HTERT RPE-1 (cell line): Measurements from ENCODE around the gene AOC1.
"Not testable (repeated sequence)": the region's sequence is repeated elsewhere in the genome, so short reads cannot be mapped to it uniquely, and the experiment has no call there.

Experiments used
- in situ Hi-C: fragments of 300-500 bp; cut with MboI; formaldehyde crosslinking; loops from 4 replicates; pipeline ENCODE4 v1.14.3; 2020; ENCODE audit warnings: low sequenced_read_pairs

Gene AOC1, protein sequence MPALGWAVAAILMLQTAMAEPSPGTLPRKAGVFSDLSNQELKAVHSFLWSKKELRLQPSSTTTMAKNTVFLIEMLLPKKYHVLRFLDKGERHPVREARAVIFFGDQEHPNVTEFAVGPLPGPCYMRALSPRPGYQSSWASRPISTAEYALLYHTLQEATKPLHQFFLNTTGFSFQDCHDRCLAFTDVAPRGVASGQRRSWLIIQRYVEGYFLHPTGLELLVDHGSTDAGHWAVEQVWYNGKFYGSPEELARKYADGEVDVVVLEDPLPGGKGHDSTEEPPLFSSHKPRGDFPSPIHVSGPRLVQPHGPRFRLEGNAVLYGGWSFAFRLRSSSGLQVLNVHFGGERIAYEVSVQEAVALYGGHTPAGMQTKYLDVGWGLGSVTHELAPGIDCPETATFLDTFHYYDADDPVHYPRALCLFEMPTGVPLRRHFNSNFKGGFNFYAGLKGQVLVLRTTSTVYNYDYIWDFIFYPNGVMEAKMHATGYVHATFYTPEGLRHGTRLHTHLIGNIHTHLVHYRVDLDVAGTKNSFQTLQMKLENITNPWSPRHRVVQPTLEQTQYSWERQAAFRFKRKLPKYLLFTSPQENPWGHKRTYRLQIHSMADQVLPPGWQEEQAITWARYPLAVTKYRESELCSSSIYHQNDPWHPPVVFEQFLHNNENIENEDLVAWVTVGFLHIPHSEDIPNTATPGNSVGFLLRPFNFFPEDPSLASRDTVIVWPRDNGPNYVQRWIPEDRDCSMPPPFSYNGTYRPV

DNA sequence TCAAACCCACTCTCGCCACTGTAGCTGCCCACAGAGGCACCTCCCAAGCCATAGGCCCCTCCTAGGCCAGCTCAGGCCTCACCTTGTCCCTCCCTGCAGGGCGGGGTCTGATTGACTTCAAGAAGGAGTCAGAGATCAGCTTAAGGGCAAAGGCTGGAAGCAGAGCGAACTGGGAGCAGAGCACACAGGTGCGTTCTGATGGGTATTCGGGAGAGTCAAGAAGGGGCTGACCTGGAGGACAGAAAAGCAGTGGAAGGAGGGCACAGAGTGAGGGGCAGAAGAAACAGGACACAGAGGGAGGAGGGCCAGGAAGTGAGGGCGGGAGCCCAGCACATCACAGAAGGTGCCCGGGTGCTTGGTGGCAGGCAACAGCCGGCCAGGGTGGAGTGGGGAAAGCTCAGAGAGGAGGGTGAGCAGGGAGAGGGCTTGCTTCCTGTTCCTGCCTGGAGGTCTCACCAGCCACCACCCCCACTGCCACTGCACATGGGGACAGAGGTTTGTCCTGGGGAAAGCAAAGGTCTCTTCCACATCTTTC, at the start of gene AOC1:
AOC1 (plus strand) TSS at position 147 of the 535 bp plus-strand sequence. CDS start 3,954 bp downstream, outside the sequence.
- in situ Hi-C loops = no loop called here

DNA sequence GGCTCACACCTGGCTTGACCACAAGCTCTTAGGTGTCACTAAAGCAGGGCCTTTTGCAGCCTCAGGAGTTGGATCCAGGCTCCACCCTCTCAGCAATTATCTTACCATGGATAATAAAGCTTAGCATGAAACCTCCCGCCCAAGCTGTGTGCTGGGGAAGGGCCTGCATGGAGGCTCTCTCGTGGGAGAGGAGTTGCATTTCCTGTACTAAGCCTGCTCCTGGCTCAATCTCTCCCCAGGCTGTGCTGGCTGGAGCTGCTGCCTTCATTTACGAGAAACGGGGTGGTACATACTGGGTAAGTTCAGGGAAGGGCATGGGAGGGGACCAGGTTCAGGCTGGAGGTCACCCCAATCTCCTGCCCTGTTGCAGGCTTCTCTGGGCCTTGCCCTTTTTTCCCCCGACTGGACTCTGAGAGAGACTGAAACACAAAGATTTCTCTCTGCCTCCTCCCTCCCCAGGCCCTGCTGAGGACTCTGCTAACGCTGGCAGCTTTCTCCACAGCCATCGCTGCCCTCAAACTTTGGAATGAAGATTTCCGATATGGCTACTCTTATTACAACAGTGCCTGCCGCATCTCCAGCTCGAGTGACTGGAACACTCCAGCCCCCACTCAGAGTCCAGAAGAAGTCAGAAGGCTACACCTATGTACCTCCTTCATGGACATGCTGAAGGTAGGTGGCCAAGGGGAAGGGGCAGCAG, 49.0 kb upstream of the AOC1 start:
- in situ Hi-C loops = no loop called here

DNA sequence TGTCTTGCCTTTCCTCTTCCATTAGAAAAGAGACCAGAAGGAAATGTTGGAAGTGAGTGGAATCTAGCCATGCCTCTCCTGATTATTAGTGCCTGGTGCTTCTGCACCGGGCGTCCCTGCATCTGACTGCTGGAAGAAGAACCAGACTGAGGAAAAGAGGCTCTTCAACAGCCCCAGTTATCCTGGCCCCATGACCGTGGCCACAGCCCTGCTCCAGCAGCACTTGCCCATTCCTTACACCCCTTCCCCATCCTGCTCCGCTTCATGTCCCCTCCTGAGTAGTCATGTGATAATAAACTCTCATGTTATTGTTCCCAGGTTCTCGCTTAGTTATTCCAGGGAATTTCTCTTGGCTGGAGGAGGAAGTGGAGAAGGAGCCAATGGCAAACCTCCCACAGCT, 47.5 kb upstream of the AOC1 start:
- in situ Hi-C loops = no loop called here

DNA sequence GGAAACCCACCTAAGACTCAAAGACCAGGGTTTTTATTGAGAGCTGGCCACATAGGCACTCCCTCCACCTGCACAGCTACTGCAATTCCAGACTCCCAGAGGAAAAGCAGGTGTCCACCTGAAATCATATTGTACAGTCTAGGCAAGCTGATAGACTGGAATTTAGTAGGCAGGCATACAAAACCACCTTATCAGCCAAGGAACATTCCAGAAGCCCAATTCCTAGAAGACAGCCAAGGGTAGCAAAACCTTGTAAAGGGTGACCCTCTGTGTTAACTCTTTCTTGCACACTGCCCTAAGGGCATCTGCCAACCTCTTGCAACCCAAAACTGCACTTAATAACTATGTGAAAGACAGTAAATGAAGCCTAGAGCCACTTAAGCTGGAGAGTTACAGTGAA, 46.5 kb upstream of the AOC1 start:
- in situ Hi-C loops = no loop called here

DNA sequence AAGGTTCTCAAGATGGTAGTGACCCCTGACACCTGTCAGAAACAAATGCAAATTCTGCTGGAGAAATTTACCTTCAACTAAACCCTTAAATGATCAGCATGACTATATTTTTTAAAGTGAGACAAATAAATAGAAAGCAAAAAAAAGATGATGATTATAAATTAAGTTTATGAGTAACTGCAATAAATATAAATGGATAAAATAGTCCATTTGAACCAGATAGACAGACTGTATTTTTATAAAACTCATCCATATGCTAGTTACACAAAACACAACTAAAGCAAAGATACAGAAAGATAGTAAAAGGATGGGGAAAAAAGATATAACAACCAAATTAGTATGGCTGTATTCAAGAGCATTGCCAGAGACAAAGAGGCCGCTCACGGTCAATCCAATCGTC, 45.9 kb upstream of the AOC1 start:
- in situ Hi-C loops = no loop called here

DNA sequence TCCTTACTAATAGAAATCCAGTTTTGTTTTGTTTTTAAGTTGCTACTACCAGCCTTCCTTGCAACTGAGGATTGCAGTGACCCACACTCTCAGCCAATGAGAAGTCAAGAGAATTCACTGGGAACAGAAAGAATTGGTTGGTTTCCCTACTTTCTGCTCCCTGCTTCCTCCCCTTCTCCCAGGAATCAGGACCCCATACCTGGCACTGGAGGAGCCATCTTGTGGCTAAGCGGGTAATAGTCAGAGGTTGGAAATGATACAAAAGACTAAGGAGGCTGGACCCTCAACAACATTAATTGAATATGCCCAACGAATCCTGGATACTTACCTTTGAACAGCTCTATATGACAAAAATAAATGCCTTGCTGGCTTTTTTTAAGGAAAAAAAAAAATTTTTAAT, 45.5 kb upstream of the AOC1 start:
- in situ Hi-C loops = no loop called here

DNA sequence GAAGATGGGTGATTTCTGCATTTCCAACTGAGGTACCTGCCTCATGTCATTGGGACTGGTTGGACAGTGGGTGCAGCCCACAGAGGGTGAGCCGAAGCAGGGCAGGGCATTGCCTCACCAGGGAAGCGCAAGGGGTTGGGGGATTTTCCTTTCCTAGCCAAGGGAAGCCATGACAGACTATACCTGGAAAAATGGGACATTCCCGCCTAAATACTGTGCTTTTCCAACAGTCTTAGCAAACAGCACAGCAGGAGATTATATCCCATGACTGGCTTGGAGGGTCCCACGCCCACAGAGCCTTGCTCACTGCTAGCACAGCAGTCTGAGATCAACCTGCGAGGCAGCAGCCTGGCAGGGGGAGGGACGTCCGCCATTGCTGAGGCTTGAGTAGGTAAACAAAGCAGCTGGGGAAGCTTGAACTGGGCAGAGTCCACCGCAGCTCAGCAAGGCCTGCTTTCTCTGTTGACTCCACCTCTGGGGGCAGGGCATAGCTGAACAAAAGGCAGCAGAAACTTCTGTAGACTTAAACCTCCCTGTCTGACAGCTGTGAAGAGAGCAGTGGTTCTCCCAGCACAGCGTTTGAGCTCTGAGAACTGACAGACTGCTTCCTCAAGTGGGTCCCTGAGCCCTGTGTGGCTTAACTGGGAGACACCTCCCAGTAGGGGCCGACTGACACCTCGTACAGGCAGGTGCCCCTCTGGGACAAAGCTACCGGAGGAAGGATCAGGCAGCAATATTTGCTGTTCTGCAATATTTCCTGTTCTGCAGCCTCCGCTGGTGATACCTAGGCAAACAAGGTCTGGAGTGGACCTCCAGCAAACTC, 44.5 kb upstream of the AOC1 start:
- in situ Hi-C loops = not testable (repeated sequence)

DNA sequence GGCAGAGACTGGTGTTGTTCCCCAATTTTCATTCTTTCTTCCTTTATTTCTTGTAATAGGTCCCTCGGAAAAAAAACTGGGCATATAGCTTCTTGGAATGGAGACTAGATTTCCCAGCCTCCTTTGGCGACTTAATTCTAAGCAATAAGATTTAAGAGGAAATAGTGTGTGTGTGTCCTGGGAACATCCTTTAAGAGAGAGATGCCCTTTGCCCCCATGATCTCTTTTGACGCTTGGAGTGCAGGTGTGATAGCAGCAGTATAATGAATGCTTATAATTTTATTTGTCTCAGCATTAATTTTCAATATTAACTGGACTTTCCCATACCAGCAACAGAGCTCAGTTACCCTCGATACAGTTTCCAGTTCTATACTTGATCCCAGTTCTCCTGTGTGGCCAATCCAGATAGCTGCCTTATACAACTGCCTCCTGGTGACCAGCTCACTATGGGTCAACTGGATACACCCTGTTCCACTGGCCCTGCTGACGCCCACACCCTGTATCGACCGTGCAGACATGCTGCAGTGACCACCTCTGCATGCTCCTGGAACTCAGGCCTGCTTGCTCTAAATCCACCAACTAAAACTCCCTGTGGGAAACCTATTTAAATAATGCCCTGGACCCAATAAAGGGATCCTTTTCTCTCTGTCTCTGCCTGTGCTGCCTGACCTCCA, 37.9 kb upstream of the AOC1 start:
- in situ Hi-C loops = no loop called here

DNA sequence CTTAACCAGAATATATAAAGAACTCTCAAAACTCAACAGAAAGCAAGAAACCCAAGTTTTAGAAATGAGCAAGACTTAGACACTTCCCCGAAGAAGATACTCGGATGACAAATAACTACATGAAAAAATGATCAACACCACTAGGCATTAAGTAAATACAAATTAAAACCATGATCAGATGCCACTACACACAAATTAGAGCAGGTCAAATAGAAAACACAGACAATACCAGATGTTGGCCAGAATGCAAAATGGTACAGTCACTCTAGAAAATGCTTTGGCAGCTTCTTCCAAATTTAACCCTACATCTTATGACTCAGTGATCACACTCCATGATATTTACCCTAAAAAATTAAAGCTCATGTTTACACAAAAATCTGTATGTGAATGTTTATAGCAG, 33.3 kb upstream of the AOC1 start:
- in situ Hi-C loops = no loop called here

DNA sequence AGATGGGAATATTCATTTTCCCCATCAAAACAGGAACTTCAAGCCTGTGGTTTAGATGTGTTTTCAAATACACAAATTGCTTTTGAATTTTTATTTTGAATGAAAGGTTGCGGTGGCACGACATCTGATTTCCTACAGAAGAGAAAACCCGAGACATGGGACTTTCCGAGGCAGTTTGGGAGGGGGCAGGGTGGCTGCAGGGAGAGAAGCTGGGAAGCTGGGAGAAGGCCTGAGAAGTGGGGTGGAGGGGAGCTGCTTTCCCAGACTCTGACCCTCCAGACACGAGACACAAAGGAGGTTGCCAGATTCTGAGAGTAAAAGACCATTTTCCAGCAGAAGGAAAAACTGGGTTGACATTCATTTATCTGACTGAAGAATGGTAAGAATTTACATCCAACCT, 32.2 kb upstream of the AOC1 start:
- in situ Hi-C loops = no loop called here

DNA sequence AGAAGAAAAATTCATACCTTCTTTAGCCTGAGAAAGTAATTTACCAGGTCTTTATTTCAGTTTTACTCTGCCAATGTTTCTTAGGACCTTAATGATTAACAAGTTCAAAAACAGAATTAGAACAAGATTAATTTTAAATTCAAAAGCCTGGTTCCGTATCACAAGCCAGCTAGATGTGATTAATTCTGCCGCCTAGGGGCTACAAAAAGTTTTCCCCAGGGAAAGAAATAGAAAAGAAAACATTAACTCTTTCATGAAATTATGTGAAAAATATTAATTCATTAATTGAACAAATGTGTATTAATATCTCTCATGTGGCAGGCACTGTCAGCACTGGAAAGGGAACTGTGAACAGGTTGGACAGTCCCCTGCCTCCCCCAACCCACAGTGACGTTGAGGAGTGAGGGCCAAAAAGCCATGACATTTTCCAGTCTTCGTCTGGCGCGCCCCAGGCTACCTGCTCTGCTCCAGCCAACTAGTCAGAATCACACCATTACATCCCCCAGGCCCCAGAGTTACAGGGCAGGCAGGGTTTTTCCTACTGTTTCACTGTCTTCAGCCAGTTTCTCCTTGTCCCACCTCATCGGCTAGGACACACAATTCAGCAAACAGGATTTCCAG, 31.6 kb upstream of the AOC1 start:
- in situ Hi-C loops = no loop called here

DNA sequence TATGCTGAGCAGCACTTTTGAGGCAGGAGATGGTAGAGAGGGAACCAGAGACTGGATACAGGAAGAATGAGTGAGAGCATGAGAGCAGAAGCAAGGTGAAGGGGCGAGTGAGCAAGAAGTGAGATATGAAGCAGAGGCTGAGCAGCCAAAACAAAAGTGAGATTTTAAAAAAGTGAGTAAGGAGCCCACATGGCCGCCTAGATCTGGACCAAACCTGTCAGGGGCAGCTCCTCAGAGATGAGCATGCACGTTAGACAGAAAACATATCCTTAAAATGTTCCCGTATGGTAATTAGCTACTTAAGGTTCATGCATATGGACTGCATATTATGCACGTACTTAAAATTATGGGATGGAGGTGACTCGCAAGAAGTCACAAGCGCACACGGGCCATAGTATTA, 29.3 kb upstream of the AOC1 start:
- in situ Hi-C loops = no loop called here

DNA sequence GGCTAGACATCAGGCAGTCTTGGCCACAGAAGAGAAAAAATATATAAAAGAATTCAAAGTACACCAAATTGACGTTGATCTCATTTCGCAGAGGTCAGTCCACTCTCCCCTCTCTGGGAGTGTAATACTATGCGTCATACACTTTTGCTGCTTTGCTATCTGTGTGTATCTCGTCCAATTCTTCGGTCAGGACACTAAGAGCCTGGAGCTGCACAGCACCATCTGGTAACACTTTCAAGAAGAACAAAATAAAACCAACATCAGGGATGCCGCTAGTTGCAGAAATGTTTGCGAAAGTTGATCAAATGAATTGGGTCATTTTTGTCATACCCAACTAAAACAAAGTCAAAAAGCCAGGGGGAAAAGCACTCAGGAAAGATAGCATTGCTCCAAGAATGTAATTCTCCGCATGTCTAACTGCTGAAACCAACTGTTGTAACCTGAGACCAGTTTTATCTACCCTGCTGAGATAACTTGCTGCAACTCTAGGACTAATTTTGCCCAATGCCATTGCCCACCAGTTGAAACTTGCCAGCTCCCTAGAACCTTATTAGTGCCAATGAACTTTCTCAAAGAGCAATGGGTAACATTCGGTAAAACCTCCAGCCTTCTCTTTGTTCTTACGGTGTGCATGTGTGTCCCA, 28.7 kb upstream of the AOC1 start:
- in situ Hi-C loops = no loop called here

DNA sequence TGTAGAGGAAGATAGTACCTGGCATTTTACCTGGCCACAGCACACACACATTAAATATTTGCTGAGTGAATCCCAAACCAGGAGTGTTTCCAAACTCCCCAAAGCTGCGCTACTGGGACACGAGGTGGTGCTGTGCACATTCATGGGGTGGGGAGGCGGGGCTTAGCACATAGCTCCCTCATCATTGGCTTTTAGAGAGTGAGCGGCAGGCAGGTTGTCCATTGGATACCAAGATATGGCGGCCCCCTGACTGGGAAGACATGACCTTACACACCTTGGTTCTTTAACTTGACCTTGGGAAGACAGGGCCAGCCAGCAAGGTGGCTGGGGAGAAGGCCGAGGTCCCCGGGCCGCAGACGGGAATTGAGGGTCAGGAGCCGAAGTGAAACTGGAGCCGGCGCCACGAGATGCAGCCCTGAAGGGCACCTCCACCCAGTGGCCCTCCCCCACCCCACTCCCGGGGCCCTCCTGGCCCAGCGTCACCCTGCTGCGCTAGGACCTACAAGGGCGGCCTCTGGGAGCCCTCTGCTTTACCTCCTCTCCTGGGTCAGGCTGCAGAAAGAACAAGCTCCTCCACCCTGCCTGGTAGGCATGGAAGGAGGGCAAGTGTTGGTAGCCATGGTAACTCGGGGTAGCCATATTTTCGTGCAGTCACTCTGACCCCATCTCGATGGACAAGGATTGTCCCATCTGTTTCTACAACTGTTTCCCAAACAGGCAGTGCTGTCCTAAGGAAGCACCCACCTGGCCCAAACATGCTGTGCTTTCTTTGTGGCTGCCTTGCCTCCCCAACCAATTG, 27.7 kb upstream of the AOC1 start:
- in situ Hi-C loops = no loop called here

DNA sequence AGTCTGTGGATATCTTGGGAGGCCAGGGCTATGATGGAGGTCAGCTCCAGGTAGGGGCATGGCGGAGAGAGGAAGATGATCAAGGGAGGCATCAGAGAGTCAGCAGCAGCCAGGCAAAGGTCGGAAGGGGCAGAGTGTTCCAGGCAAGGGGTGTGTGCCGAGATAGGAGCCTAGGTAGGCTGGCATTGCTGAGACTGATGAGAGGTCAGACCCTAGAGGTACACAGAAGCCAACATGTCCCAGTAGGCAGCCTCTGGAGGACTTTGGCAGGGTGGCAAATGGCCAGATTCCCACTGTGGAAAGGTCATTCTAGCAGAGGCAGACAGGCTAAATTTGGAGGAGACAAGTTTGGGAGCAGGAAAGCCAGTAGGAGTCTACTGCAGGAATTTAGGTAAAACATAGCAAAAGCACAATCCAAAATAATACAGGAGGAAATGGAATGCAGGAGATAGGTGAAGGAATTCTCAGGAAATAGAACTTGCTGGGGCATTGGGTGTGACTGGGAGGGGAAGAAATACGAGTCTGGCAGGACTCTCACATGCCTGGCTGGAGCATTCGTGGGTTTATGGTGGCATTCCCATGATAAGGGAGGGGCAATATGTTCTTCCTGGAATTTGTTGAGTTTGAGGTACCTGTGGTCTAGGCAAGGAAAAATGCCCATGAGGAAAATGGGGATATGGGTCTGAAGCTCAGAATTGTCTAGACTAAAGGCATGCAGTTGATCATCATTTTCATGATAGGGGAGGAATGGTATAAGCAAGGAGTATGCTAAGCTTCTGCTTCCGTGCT, 26.1 kb upstream of the AOC1 start:
- in situ Hi-C loops = no loop called here

DNA sequence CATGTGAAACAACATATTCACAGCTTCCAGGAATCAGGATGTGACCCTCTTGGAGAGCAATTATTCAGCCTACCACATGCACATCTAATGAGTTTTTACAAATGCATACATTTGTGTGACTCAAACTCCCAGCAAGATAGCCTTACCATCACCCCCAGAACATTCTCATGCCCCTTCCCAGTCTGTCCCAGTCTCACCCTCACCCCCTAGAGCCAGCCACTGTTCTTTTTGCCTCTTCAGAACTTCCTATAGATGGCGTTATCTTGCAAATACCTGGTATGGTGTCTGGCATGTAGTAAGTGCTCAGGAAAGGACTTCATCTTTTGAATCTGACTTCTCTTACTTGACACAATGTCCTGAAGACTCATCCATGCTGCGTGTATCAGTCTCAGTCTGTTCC, 23.9 kb upstream of the AOC1 start:
- in situ Hi-C loops = no loop called here

DNA sequence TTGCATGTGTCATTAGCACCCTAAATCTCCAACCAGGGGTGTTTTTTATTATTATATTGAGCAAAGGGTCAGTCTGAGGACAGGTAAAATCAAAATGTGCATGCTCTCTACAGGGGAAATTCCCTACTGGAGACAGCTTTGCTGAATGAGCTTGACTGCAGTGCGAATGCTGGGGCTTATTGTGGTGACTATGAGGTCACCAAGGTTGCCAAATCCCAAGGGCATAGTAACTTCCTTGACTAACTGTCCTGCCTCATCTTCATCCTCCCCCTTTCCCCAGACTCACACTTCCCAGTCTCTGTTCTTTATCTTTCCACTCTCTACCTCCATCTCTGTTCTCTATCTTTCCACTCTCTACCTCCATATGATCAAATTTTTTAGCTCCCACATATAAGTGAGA, 22.9 kb upstream of the AOC1 start:
- in situ Hi-C loops = no loop called here

DNA sequence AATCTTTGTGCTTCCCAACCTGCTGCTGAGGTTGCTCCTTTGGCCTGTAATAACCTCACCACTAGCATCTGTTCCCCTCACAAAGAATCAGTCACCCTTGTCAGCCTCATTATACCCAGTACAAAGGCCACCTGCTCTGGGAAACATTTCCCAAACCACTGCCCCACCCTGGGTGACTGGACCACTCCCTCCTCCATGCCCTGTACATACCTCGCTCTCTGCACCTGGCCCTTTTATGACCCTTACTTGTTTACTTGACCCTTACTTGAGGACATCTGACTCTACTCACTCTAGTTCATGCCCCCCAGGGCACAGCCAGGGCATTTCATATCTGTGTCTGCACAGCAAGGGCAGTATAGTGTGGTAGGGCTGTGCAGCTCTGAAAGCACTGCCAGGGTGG, 21.4 kb upstream of the AOC1 start:
- in situ Hi-C loops = no loop called here
